ENCODE measurements around the gene DHRS11.
A peak's percentile ranks its signal among the peaks of the same experiment; 100 is the strongest.

Gene DHRS11

DNA sequence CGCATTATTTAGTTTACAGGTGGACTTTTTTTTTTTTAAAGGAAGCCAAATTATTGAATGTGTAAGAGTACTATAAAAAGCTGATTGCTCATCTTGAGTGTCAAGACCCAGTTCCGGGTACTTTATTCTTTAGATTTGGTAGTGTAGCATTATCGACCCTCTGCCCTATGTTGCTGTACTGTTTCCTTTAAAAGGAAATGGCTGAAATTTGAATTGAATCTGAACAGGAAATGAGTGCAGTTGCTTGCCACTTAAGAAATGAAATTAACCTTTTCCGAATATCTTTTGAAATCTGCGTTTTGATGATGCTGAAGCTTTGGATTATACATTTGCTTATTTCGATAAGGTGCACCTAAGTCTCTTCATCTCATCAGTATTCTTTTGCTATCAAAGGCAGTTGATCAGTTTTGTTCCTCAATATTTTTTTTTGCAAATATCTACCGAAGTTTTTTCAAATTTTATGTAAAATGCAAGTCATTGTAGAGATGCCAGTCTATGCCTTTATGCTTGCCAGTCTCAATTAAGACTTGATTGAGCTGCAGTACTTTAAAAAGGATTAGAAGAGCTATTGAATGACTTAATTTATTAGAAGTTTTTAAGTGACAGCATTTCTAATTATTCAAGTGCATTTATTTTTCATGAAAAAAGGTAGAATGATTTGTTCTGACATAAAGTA lies 45.1 kb upstream of the DHRS11 start:
- TF ChIP-seq, protein P1, sequence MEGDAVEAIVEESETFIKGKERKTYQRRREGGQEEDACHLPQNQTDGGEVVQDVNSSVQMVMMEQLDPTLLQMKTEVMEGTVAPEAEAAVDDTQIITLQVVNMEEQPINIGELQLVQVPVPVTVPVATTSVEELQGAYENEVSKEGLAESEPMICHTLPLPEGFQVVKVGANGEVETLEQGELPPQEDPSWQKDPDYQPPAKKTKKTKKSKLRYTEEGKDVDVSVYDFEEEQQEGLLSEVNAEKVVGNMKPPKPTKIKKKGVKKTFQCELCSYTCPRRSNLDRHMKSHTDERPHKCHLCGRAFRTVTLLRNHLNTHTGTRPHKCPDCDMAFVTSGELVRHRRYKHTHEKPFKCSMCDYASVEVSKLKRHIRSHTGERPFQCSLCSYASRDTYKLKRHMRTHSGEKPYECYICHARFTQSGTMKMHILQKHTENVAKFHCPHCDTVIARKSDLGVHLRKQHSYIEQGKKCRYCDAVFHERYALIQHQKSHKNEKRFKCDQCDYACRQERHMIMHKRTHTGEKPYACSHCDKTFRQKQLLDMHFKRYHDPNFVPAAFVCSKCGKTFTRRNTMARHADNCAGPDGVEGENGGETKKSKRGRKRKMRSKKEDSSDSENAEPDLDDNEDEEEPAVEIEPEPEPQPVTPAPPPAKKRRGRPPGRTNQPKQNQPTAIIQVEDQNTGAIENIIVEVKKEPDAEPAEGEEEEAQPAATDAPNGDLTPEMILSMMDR (IDR thresholded peaks at IDR 0.05; ENCODE audit: insufficient read depth, low read length), result no peak
- DNase-seq (ENCODE audit: low read depth in 1 of 2, low spot score in 1 of 2), result no peak
- H3K27me3 ChIP-seq (ENCODE audit: insufficient read depth, poor library complexity, severe bottlenecking), result no peaks in the 10 kb centered on the region
- peak overlapping the region; percentile 67 for H3K4me3 ChIP-seq (replicated peaks; ENCODE audit: insufficient read depth, low read length)
- H3K27ac ChIP-seq (replicated peaks), result peak overlapping the region; percentile 100

DNA sequence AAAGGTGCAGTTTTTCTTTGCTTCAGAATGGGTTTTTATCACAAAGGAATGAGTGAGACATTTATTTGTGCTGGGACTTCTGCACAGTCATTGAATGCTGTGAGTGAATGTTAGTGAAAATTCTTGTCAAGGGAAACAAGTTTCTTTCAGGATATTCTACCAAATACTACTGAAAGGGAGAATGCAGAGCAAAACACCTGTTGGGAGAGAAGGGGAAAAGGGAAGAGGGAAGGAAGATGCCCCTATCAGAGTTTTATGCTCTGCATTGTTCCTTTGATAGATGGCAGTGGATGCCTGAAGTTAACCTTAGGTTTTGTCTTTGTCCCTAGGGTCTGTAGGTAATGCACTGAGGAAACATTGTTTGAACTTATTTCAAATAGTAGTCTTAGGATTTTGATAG lies 43.9 kb upstream of the DHRS11 start:
- TF ChIP-seq, protein P2, sequence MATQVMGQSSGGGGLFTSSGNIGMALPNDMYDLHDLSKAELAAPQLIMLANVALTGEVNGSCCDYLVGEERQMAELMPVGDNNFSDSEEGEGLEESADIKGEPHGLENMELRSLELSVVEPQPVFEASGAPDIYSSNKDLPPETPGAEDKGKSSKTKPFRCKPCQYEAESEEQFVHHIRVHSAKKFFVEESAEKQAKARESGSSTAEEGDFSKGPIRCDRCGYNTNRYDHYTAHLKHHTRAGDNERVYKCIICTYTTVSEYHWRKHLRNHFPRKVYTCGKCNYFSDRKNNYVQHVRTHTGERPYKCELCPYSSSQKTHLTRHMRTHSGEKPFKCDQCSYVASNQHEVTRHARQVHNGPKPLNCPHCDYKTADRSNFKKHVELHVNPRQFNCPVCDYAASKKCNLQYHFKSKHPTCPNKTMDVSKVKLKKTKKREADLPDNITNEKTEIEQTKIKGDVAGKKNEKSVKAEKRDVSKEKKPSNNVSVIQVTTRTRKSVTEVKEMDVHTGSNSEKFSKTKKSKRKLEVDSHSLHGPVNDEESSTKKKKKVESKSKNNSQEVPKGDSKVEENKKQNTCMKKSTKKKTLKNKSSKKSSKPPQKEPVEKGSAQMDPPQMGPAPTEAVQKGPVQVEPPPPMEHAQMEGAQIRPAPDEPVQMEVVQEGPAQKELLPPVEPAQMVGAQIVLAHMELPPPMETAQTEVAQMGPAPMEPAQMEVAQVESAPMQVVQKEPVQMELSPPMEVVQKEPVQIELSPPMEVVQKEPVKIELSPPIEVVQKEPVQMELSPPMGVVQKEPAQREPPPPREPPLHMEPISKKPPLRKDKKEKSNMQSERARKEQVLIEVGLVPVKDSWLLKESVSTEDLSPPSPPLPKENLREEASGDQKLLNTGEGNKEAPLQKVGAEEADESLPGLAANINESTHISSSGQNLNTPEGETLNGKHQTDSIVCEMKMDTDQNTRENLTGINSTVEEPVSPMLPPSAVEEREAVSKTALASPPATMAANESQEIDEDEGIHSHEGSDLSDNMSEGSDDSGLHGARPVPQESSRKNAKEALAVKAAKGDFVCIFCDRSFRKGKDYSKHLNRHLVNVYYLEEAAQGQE (IDR thresholded peaks at IDR 0.05; ENCODE audit: insufficient replicate concordance, low read depth), result no peak
- TF ChIP-seq, protein P1 (IDR thresholded peaks at IDR 0.05; ENCODE audit: insufficient read depth, low read length), result no peak
- TF ChIP-seq POLR2AphosphoS5 (IDR thresholded peaks at IDR 0.05; ENCODE audit: low read depth), result no peak
- H3K27ac ChIP-seq (replicated peaks), result no peak overlapping the region
- H3K27me3 ChIP-seq (ENCODE audit: insufficient read depth, poor library complexity, severe bottlenecking), result no peaks in the 10 kb centered on the region
- H3K4me3 ChIP-seq (replicated peaks; ENCODE audit: insufficient read depth, low read length), result no peak overlapping the region
- DNase-seq (ENCODE audit: low read depth in 1 of 2, low spot score in 1 of 2), result no peak

DNA sequence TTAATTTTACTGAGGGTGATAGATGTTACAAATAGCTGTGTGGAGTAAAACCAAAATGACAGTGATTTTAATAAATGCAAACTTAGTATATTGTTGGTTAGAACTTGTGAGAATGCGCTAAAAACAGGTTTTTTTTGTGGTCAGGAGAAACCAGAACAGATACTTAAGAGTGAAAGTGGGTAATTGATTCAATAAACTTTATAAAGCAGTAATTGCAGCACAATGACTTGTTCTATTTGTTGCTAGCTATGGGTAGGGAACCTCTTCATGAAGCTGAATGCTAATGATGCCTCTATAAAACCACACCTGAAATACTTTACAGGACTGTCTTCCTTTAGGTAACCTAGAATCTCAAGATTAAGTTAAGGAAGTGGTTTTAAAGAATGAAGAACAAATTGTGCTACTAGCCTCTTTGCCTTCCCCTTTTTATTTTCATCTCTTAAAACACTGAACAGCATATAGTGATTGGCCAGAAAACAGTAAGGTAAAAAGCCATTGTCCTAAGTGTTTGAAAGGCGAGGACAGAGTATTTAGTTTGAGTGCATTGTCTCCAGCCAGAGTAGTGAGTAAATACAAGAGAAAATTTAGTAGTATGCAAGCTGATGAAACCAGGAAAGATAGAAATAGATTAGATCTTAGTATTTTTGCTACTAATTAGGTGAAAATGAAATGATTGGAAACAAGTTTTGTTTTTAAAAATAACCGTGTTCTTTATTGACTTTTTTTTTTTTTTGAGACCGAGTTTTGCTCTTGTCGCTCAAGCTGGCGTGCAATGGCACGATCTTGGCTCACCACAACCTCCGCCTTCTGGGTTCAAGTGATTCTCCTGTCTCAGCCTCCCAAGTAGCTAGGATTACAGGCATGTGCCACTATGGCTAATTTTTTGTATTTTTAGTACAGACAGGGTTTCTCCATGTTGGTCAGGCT lies 40.9 kb upstream of the DHRS11 start:
- Histone ChIP-seq H3K27me3 (ENCODE audit: insufficient read depth, poor library complexity, severe bottlenecking) (no peaks in the 10 kb centered on the region), H3K4me3 (replicated peaks; ENCODE audit: insufficient read depth, low read length) (no peak overlapping the region), H3K27ac (replicated peaks) (0 out of 2 replicates have a peak overlapping the region, but pooled peaks have one; percentile 0)
- TF ChIP-seq SPI1 (IDR thresholded peaks at IDR 0.05; ENCODE audit: borderline replicate concordance, low read depth), result peak; percentile 92
- no peak for TF ChIP-seq GABPA (IDR thresholded peaks at IDR 0.05; ENCODE audit: low read depth)
- TF ChIP-seq, protein P1 (IDR thresholded peaks at IDR 0.05; ENCODE audit: insufficient read depth, low read length), result no peak
- TF ChIP-seq, protein P2 (IDR thresholded peaks at IDR 0.05; ENCODE audit: insufficient replicate concordance, low read depth), result no peak
- no peak for DNase-seq (ENCODE audit: low read depth in 1 of 2, low spot score in 1 of 2)
